ENCODE measurements around the gene FADS3.

The FADS3 gene

GRCh38 chr11:61912530-61912898, 21.2 kb upstream of the FADS3 start:
- Histone ChIP-seq H3K27me3 (ENCODE audit: control insufficient read depth, insufficient read depth, low read length) (no peaks in the 10 kb centered on the region), H3K9me3 (replicated peaks; ENCODE audit: low read length) (no peaks in the 10 kb centered on the region), H3K9ac (ENCODE audit: low read depth, low read length) (no peak overlapping the region), H3K4me3 (ENCODE audit: low read length) (no peak overlapping the region), H3K36me3 (ENCODE audit: insufficient read depth, low read length) (no peaks in the 10 kb centered on the region), H3K4me2 (ENCODE audit: low read length) (no peak overlapping the region), H3K4me1 (ENCODE audit: control insufficient read depth, insufficient read depth, low read length) (peaks cover 8% of the 10 kb centered on the region)

- no peak overlapping the region for H3K4me2 ChIP-seq (ENCODE audit: low read length)
- H3K9ac ChIP-seq (ENCODE audit: low read depth, low read length) = no peak overlapping the region
- H3K36me3 ChIP-seq (ENCODE audit: insufficient read depth, low read length) = no peaks in the 10 kb centered on the region
- H3K4me1 ChIP-seq (ENCODE audit: control insufficient read depth, insufficient read depth, low read length) = peaks cover 5% of the 10 kb centered on the region
- no peaks in the 10 kb centered on the region for H3K9me3 ChIP-seq (replicated peaks; ENCODE audit: low read length)
- no peak overlapping the region for H3K4me3 ChIP-seq (ENCODE audit: low read length)
- H3K27me3 ChIP-seq (ENCODE audit: control insufficient read depth, insufficient read depth, low read length) = no peaks in the 10 kb centered on the region
Measured at GRCh38 chr11:61911701-61912529, 20.6 kb upstream of the FADS3 start.

GRCh38 chr11:61911128-61911700, 19.9 kb upstream of the FADS3 start:
- Histone ChIP-seq H3K27me3 (ENCODE audit: control insufficient read depth, insufficient read depth, low read length) (no peaks in the 10 kb centered on the region), H3K4me3 (ENCODE audit: low read length) (no peak overlapping the region), H3K36me3 (ENCODE audit: insufficient read depth, low read length) (no peaks in the 10 kb centered on the region), H3K4me1 (ENCODE audit: control insufficient read depth, insufficient read depth, low read length) (no peaks in the 10 kb centered on the region), H3K9me3 (replicated peaks; ENCODE audit: low read length) (no peaks in the 10 kb centered on the region), H3K4me2 (ENCODE audit: low read length) (no peak overlapping the region), H3K9ac (ENCODE audit: low read depth, low read length) (no peak overlapping the region)

- no peaks in the 10 kb centered on the region for H3K9me3 ChIP-seq (replicated peaks; ENCODE audit: low read length)
- no peak overlapping the region for H3K4me2 ChIP-seq (ENCODE audit: low read length)
- no peak overlapping the region for H3K9ac ChIP-seq (ENCODE audit: low read depth, low read length)
- H3K4me1 ChIP-seq (ENCODE audit: control insufficient read depth, insufficient read depth, low read length) = no peaks in the 10 kb centered on the region
- no peak overlapping the region for H3K4me3 ChIP-seq (ENCODE audit: low read length)
- no peaks in the 10 kb centered on the region for H3K27me3 ChIP-seq (ENCODE audit: control insufficient read depth, insufficient read depth, low read length)
- H3K36me3 ChIP-seq (ENCODE audit: insufficient read depth, low read length) = no peaks in the 10 kb centered on the region
Measured at GRCh38 chr11:61910187-61911127, 19.1 kb upstream of the FADS3 start.

- no peaks in the 10 kb centered on the region for H3K9me3 ChIP-seq (replicated peaks; ENCODE audit: low read length)
- no peaks in the 10 kb centered on the region for H3K4me1 ChIP-seq (ENCODE audit: control insufficient read depth, insufficient read depth, low read length)
- H3K9ac ChIP-seq (ENCODE audit: low read depth, low read length) = no peak overlapping the region
- H3K27me3 ChIP-seq (ENCODE audit: control insufficient read depth, insufficient read depth, low read length) = no peaks in the 10 kb centered on the region
- no peak overlapping the region for H3K4me3 ChIP-seq (ENCODE audit: low read length)
- H3K4me2 ChIP-seq (ENCODE audit: low read length) = no peak overlapping the region
- no peaks in the 10 kb centered on the region for H3K36me3 ChIP-seq (ENCODE audit: insufficient read depth, low read length)
Measured at GRCh38 chr11:61908730-61909316, 17.5 kb upstream of the FADS3 start.

- Histone ChIP-seq H3K4me2 (ENCODE audit: low read length) (no peak overlapping the region), H3K4me3 (ENCODE audit: low read length) (no peak overlapping the region), H3K36me3 (ENCODE audit: insufficient read depth, low read length) (no peaks in the 10 kb centered on the region), H3K4me1 (ENCODE audit: control insufficient read depth, insufficient read depth, low read length) (no peaks in the 10 kb centered on the region), H3K27me3 (ENCODE audit: control insufficient read depth, insufficient read depth, low read length) (no peaks in the 10 kb centered on the region), H3K9ac (ENCODE audit: low read depth, low read length) (no peak overlapping the region), H3K9me3 (replicated peaks; ENCODE audit: low read length) (no peaks in the 10 kb centered on the region)
Measured at GRCh38 chr11:61907871-61908729, 16.8 kb upstream of the FADS3 start.

- Histone ChIP-seq H3K9me3 (replicated peaks; ENCODE audit: low read length) (no peaks in the 10 kb centered on the region), H3K4me3 (ENCODE audit: low read length) (no peak overlapping the region), H3K4me2 (ENCODE audit: low read length) (no peak overlapping the region), H3K36me3 (ENCODE audit: insufficient read depth, low read length) (no peaks in the 10 kb centered on the region), H3K4me1 (ENCODE audit: control insufficient read depth, insufficient read depth, low read length) (no peaks in the 10 kb centered on the region), H3K27me3 (ENCODE audit: control insufficient read depth, insufficient read depth, low read length) (no peaks in the 10 kb centered on the region), H3K9ac (ENCODE audit: low read depth, low read length) (no peak overlapping the region)
Measured at GRCh38 chr11:61907282-61907681, 15.9 kb upstream of the FADS3 start.

- no peaks in the 10 kb centered on the region for H3K4me1 ChIP-seq (ENCODE audit: control insufficient read depth, insufficient read depth, low read length)
- no peaks in the 10 kb centered on the region for H3K36me3 ChIP-seq (ENCODE audit: insufficient read depth, low read length)
- no peak overlapping the region for H3K4me3 ChIP-seq (ENCODE audit: low read length)
- no peaks in the 10 kb centered on the region for H3K27me3 ChIP-seq (ENCODE audit: control insufficient read depth, insufficient read depth, low read length)
- no peak overlapping the region for H3K9ac ChIP-seq (ENCODE audit: low read depth, low read length)
- H3K4me2 ChIP-seq (ENCODE audit: low read length) = no peak overlapping the region
- no peaks in the 10 kb centered on the region for H3K9me3 ChIP-seq (replicated peaks; ENCODE audit: low read length)
Measured at GRCh38 chr11:61906522-61906909, 15.2 kb upstream of the FADS3 start.

- Histone ChIP-seq H3K27me3 (ENCODE audit: control insufficient read depth, insufficient read depth, low read length) (no peaks in the 10 kb centered on the region), H3K9me3 (replicated peaks; ENCODE audit: low read length) (no peaks in the 10 kb centered on the region), H3K9ac (ENCODE audit: low read depth, low read length) (no peak overlapping the region), H3K4me3 (ENCODE audit: low read length) (no peak overlapping the region), H3K4me2 (ENCODE audit: low read length) (no peak overlapping the region), H3K4me1 (ENCODE audit: control insufficient read depth, insufficient read depth, low read length) (no peaks in the 10 kb centered on the region), H3K36me3 (ENCODE audit: insufficient read depth, low read length) (no peaks in the 10 kb centered on the region)
Measured at GRCh38 chr11:61905801-61906521, 14.6 kb upstream of the FADS3 start.

GRCh38 chr11:61905067-61905696, 13.8 kb upstream of the FADS3 start:
- no peaks in the 10 kb centered on the region for H3K36me3 ChIP-seq (ENCODE audit: insufficient read depth, low read length)
- H3K9ac ChIP-seq (ENCODE audit: low read depth, low read length) = no peak overlapping the region
- no peak overlapping the region for H3K4me2 ChIP-seq (ENCODE audit: low read length)
- H3K4me1 ChIP-seq (ENCODE audit: control insufficient read depth, insufficient read depth, low read length) = no peaks in the 10 kb centered on the region
- no peaks in the 10 kb centered on the region for H3K27me3 ChIP-seq (ENCODE audit: control insufficient read depth, insufficient read depth, low read length)
- no peaks in the 10 kb centered on the region for H3K9me3 ChIP-seq (replicated peaks; ENCODE audit: low read length)
- H3K4me3 ChIP-seq (ENCODE audit: low read length) = no peak overlapping the region

Measured in skeletal muscle satellite cell (primary cell).